VCaP (cell line): ENCODE data around the gene MANEA.

Source experiments
- H3K27ac ChIP-seq: fragments of 450-650 bp; 2 replicates; pipeline ENCODE4 v1.5.1; 2017
- CTCF ChIP-seq: fragments of 450-650 bp; conservative IDR thresholded peaks from 2 replicates; pipeline ENCODE4 v1.5.1; 2017; ENCODE audit warnings: mild to moderate bottlenecking, moderate library complexity

The MANEA gene

GRCh38 chr6:95629551-95629950, 52.2 kb downstream of the MANEA start:
- no peak for TF ChIP-seq CTCF
- no peak overlapping the region for H3K27ac ChIP-seq

GRCh38 chr6:95636552-95637431, 59.5 kb downstream of the MANEA start:
- TF ChIP-seq CTCF: no peak
- H3K27ac ChIP-seq: no peak overlapping the region

GRCh38 chr6:95648636-95649035, 71.3 kb downstream of the MANEA start:
- no peak overlapping the region for H3K27ac ChIP-seq
- TF ChIP-seq CTCF: peak; percentile 22; the same call in 1 of the 2 replicates

- no peak for TF ChIP-seq CTCF
- no peak overlapping the region for H3K27ac ChIP-seq
Measured at GRCh38 chr6:95649451-95649850, 72.1 kb downstream of the MANEA start.

- no peak overlapping the region for H3K27ac ChIP-seq
- no peak for TF ChIP-seq CTCF
Measured at GRCh38 chr6:95654176-95654575, 76.8 kb downstream of the MANEA start.

- TF ChIP-seq CTCF: no peak
- no peak overlapping the region for H3K27ac ChIP-seq
Measured at GRCh38 chr6:95658886-95659285, 81.6 kb downstream of the MANEA start.
